H9 (cell line): ENCODE measurements around the gene ROBO1. TPM values are rescaled to one million over a fixed set of nuclear protein-coding genes. Genes with fewer than 3 reads are reported as not detected.

ENCODE experiments used
- DNase-seq: peaks from one replicate; pipeline ENCODE4 v3.0.0-alpha.2; 2017
- H2AFZ ChIP-seq: one replicate; pipeline ENCODE4 v1.6.1; 2013; ENCODE audit warnings: mild to moderate bottlenecking, low read length, control low read depth, moderate library complexity
- H2AK5ac ChIP-seq: 2 replicates; pipeline ENCODE4 v1.6.1; 2013; ENCODE audit warnings: low read length, control low read depth, mixed read lengths; ENCODE audit not compliant: insufficient read length
- H2BK120ac ChIP-seq: one replicate; pipeline ENCODE4 v1.6.1; 2013; ENCODE audit warnings: low read depth, mild to moderate bottlenecking, low read length, control low read depth, inconsistent platforms; ENCODE audit not compliant: poor library complexity, severe bottlenecking
- H2BK12ac ChIP-seq: 2 replicates; pipeline ENCODE4 v1.6.1; 2013; ENCODE audit warnings: low read length, control low read depth, mixed read lengths, low read depth; ENCODE audit not compliant: insufficient read length
- H2BK15ac ChIP-seq: 2 replicates; pipeline ENCODE4 v1.6.1; 2013; ENCODE audit warnings: low read depth, low read length, control low read depth
- H2BK20ac ChIP-seq: one replicate; pipeline ENCODE4 v1.6.1; 2013; ENCODE audit warnings: low read depth, mild to moderate bottlenecking, low read length, control low read depth, inconsistent platforms; ENCODE audit not compliant: poor library complexity, severe bottlenecking
- H2BK5ac ChIP-seq: 2 replicates; pipeline ENCODE4 v1.6.1; 2013; ENCODE audit warnings: low read length, control low read depth, mixed read lengths; ENCODE audit not compliant: insufficient read length
- H3K14ac ChIP-seq: 2 replicates; pipeline ENCODE4 v1.6.1; 2013; ENCODE audit warnings: low read length, control low read depth; ENCODE audit not compliant: insufficient read depth
- H3K18ac ChIP-seq: 2 replicates; pipeline ENCODE4 v1.6.1; 2013; ENCODE audit warnings: low read depth, mild to moderate bottlenecking, mixed read lengths, low read length, control low read depth; ENCODE audit not compliant: insufficient read length
- H3K23ac ChIP-seq: 2 replicates; pipeline ENCODE4 v1.6.1; 2013; ENCODE audit warnings: low read length, control low read depth, mixed read lengths, low read depth; ENCODE audit not compliant: insufficient read length
- H3K23me2 ChIP-seq: 2 replicates; pipeline ENCODE4 v1.6.1; 2013; ENCODE audit warnings: low read depth, mild to moderate bottlenecking, mixed read lengths, low read length, control low read depth; ENCODE audit not compliant: insufficient read length, poor library complexity, severe bottlenecking
- H3K27ac ChIP-seq: 2 replicates; pipeline ENCODE4 v1.5.1; 2013; ENCODE audit warnings: low read length, control low read depth, mixed read lengths, low read depth; ENCODE audit not compliant: insufficient read length
- H3K27me3 ChIP-seq: 2 replicates; pipeline ENCODE4 v1.6.1; 2013; ENCODE audit warnings: low read length, control low read depth, inconsistent platforms; ENCODE audit not compliant: insufficient read depth
- H3K4ac ChIP-seq: 2 replicates; pipeline ENCODE4 v1.6.1; 2013; ENCODE audit warnings: low read depth, mild to moderate bottlenecking, control low read depth, inconsistent platforms, low read length, moderate library complexity
- H3K4me1 ChIP-seq: 2 replicates; pipeline ENCODE4 v1.6.1; 2013; ENCODE audit warnings: low read length, control low read depth, inconsistent platforms; ENCODE audit not compliant: insufficient read depth
- H3K4me2 ChIP-seq: 2 replicates; pipeline ENCODE4 v1.6.1; 2013; ENCODE audit warnings: low read length, control low read depth, mixed read lengths; ENCODE audit not compliant: insufficient read length, insufficient read depth
- H3K56ac ChIP-seq: 2 replicates; pipeline ENCODE4 v1.6.1; 2013; ENCODE audit warnings: low read depth, mild to moderate bottlenecking, mixed read lengths, low read length, control low read depth; ENCODE audit not compliant: insufficient read length
- H3K79me1 ChIP-seq: 2 replicates; pipeline ENCODE4 v1.6.1; 2013; ENCODE audit warnings: low read depth, mild to moderate bottlenecking, moderate library complexity, low read length, control low read depth, inconsistent platforms; ENCODE audit not compliant: insufficient read depth, poor library complexity, severe bottlenecking
- H3K79me2 ChIP-seq: 2 replicates; pipeline ENCODE4 v1.6.1; 2013; ENCODE audit warnings: low read length, control low read depth, inconsistent platforms; ENCODE audit not compliant: insufficient read depth
- H3K9ac ChIP-seq: 2 replicates; pipeline ENCODE4 v1.6.1; 2013; ENCODE audit warnings: low read length, control low read depth, mixed read lengths; ENCODE audit not compliant: insufficient read length; ENCODE audit errors: extremely low read depth
- H3K9me3 ChIP-seq: one replicate; pipeline ENCODE4 v1.6.1; 2013; ENCODE audit warnings: low read depth, low read length, inconsistent platforms; ENCODE audit not compliant: control insufficient read depth
- H3T11ph ChIP-seq: one replicate; pipeline ENCODE4 v1.6.1; 2013; ENCODE audit warnings: mild to moderate bottlenecking, low read length, control low read depth, inconsistent platforms
- H4K20me1 ChIP-seq: one replicate; pipeline ENCODE4 v1.6.1; 2013; ENCODE audit not compliant: control insufficient read depth, insufficient read length, insufficient read depth
- H4K5ac ChIP-seq: 2 replicates; pipeline ENCODE4 v1.6.1; 2013; ENCODE audit warnings: low read depth, mild to moderate bottlenecking, mixed read lengths, low read length, control low read depth; ENCODE audit not compliant: insufficient read length
- H4K8ac ChIP-seq: replicated peaks from 2 replicates; pipeline ENCODE4 v1.6.1; 2013; ENCODE audit warnings: low read length, control low read depth, mixed read lengths, low read depth; ENCODE audit not compliant: insufficient read length
- H4K91ac ChIP-seq: 2 replicates; pipeline ENCODE4 v1.6.1; 2013; ENCODE audit warnings: low read depth, mild to moderate bottlenecking, moderate library complexity, mixed read lengths, low read length, control low read depth; ENCODE audit not compliant: insufficient read length
- H3K27ac Mint-ChIP-seq, 3 experiments: 2 replicates in 2 of 3; 3 replicates in 1 of 3; pipeline ENCODE4 v1.8.0; 2020 to 2021; ENCODE audit warnings: mixed read lengths in 3 of 3, mild to moderate bottlenecking in 1 of 3, moderate library complexity in 1 of 3
- H3K27me3 Mint-ChIP-seq: 2 replicates; pipeline ENCODE4 v1.8.0; 2021; ENCODE audit warnings: low read depth, mild to moderate bottlenecking, moderate library complexity, mixed read lengths
- H3K36me3 Mint-ChIP-seq, 3 experiments: 2 replicates in 2 of 3; 3 replicates in 1 of 3; pipeline ENCODE4 v1.8.0; 2020 to 2021; ENCODE audit warnings: low read depth in 3 of 3, mixed read lengths in 3 of 3; ENCODE audit not compliant: insufficient read depth in 1 of 3
- H3K4me1 Mint-ChIP-seq, 2 experiments: 2 replicates each; pipeline ENCODE4 v1.8.0; 2020; ENCODE audit warnings: mixed read lengths in 2 of 2
- H3K4me3 Mint-ChIP-seq, 2 experiments: 2 replicates in 1 of 2; 3 replicates in 1 of 2; pipeline ENCODE4 v1.8.0; 2020 to 2021; ENCODE audit warnings: mild to moderate bottlenecking in 2 of 2, mixed read lengths in 2 of 2, moderate library complexity in 1 of 2
- H3K9me3 Mint-ChIP-seq, 2 experiments: 2 replicates in 1 of 2; 3 replicates in 1 of 2; pipeline ENCODE4 v1.8.0; 2020; ENCODE audit warnings: mild to moderate bottlenecking in 2 of 2, mixed read lengths in 2 of 2, moderate library complexity in 1 of 2
- WGBS: extraction: QIAGEN DNeasy Blood & Tissue Kit; methylation state at CpG from one replicate; pipeline ENCODE4 v1.1.7; 2013; ENCODE audit warnings: missing lambda C conversion rate, low lambda C conversion rate, mixed read lengths; ENCODE audit not compliant: insufficient read length; ENCODE audit errors: extremely low coverage; 5-methylcytosine and 5-hydroxymethylcytosine counted together
- total RNA-seq: library from RNA; stranded (reverse); gene quantifications from 2 replicates; pipeline ENCODE4 v1.2.1, GENCODE V29; 2021
- TF ChIP-seq, protein P1 (sequence below): fragments of 200-600 bp; sonication (generic); conservative IDR thresholded peaks from 3 replicates; pipeline ENCODE4 v1.8.0; 2021; ENCODE audit warnings: antibody characterized with exemption, mild to moderate bottlenecking

The ROBO1 gene
- total RNA-seq, 1 experiment from 2014 or later, result 62.7 TPM

DNA sequence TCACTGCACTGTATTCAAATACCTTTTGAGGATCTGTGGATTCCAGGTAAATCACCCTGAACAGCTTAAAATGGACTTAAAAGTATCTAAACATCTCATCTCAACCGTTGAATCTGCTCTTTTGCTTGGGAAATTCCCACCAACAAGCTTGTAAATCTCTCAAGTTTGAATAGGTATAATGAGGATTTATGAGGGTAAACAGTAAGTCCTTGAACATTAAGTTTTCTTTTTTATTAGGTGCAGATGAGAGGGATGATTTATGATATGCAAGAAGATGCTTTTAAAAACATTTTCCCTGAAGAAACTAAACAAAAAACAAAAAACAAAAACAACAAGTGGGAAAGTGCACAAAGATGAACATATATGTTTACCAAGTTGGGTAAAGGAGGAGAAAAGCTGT, 290.6 kb downstream of the ROBO1 start:
- no peak overlapping the region for H3T11ph ChIP-seq

More for the DNA sequence above, 290.6 kb downstream of the ROBO1 start:
- no peak overlapping the region for H4K5ac ChIP-seq
- no peak for DNase-seq
- no peak overlapping the region for H2AK5ac ChIP-seq
- H3K27ac ChIP-seq, result no peak overlapping the region
- no peaks in the 10 kb centered on the region for H3K79me1 ChIP-seq
- no peak overlapping the region for H3K27ac Mint-ChIP-seq
- H3K4me2 ChIP-seq, result no peak overlapping the region
- peaks cover 0 to 5% of the 10 kb centered on the region in 2 experiments; a peak in 1 of 4 replicates for H3K4me1 Mint-ChIP-seq
- H2BK12ac ChIP-seq, result no peak overlapping the region
- no peak overlapping the region for H3K23ac ChIP-seq
- H3K4ac ChIP-seq, result no peak overlapping the region
- H3K56ac ChIP-seq, result no peak overlapping the region
- no peaks in the 10 kb centered on the region for H3K27me3 ChIP-seq
- no CpG with 5 or more reads among the region's 1 CpG for WGBS
- no peak overlapping the region for H4K8ac ChIP-seq
- H3K27me3 Mint-ChIP-seq, result no peaks in the 10 kb centered on the region
- H3K4me3 Mint-ChIP-seq, result no peak overlapping the region
- no peak overlapping the region for H2BK20ac ChIP-seq
- no peaks in the 10 kb centered on the region for H3K9me3 Mint-ChIP-seq
- no peak overlapping the region for H2AFZ ChIP-seq
- H3K79me2 ChIP-seq, result no peaks in the 10 kb centered on the region
- no peak overlapping the region for H3K9ac ChIP-seq
- no peaks in the 10 kb centered on the region for H3K23me2 ChIP-seq
- no peak overlapping the region for H2BK15ac ChIP-seq
- no peak overlapping the region for H3K14ac ChIP-seq
- no peak overlapping the region for H2BK5ac ChIP-seq
- no peak overlapping the region for H3K18ac ChIP-seq
- H4K20me1 ChIP-seq, result no peaks in the 10 kb centered on the region
- no peaks in the 10 kb centered on the region for H3K4me1 ChIP-seq
- no peaks in the 10 kb centered on the region for H3K9me3 ChIP-seq
- H3K36me3 Mint-ChIP-seq, result no peaks in the 10 kb centered on the region
- no peak overlapping the region for H2BK120ac ChIP-seq
- TF ChIP-seq, protein P1, sequence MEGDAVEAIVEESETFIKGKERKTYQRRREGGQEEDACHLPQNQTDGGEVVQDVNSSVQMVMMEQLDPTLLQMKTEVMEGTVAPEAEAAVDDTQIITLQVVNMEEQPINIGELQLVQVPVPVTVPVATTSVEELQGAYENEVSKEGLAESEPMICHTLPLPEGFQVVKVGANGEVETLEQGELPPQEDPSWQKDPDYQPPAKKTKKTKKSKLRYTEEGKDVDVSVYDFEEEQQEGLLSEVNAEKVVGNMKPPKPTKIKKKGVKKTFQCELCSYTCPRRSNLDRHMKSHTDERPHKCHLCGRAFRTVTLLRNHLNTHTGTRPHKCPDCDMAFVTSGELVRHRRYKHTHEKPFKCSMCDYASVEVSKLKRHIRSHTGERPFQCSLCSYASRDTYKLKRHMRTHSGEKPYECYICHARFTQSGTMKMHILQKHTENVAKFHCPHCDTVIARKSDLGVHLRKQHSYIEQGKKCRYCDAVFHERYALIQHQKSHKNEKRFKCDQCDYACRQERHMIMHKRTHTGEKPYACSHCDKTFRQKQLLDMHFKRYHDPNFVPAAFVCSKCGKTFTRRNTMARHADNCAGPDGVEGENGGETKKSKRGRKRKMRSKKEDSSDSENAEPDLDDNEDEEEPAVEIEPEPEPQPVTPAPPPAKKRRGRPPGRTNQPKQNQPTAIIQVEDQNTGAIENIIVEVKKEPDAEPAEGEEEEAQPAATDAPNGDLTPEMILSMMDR, result no peak
- no peak overlapping the region for H4K91ac ChIP-seq
